H9 (cell line): ENCODE data around the gene HUWE1. TPM values are rescaled to one million over a fixed set of nuclear protein-coding genes. Genes with fewer than 3 reads are reported as not detected.

Experiments
- DNase-seq: peaks from one replicate; pipeline ENCODE4 v3.0.0-alpha.2; 2017
- H2AFZ ChIP-seq: one replicate; pipeline ENCODE4 v1.6.1; 2013; ENCODE audit warnings: mild to moderate bottlenecking, low read length, control low read depth, moderate library complexity
- H2AK5ac ChIP-seq: 2 replicates; pipeline ENCODE4 v1.6.1; 2013; ENCODE audit warnings: low read length, control low read depth, mixed read lengths; ENCODE audit not compliant: insufficient read length
- H2BK120ac ChIP-seq: one replicate; pipeline ENCODE4 v1.6.1; 2013; ENCODE audit warnings: low read depth, mild to moderate bottlenecking, low read length, control low read depth, inconsistent platforms; ENCODE audit not compliant: poor library complexity, severe bottlenecking
- H2BK12ac ChIP-seq: 2 replicates; pipeline ENCODE4 v1.6.1; 2013; ENCODE audit warnings: low read length, control low read depth, mixed read lengths, low read depth; ENCODE audit not compliant: insufficient read length
- H2BK15ac ChIP-seq: 2 replicates; pipeline ENCODE4 v1.6.1; 2013; ENCODE audit warnings: low read depth, low read length, control low read depth
- H2BK20ac ChIP-seq: one replicate; pipeline ENCODE4 v1.6.1; 2013; ENCODE audit warnings: low read depth, mild to moderate bottlenecking, low read length, control low read depth, inconsistent platforms; ENCODE audit not compliant: poor library complexity, severe bottlenecking
- H2BK5ac ChIP-seq: 2 replicates; pipeline ENCODE4 v1.6.1; 2013; ENCODE audit warnings: low read length, control low read depth, mixed read lengths; ENCODE audit not compliant: insufficient read length
- H3K14ac ChIP-seq: 2 replicates; pipeline ENCODE4 v1.6.1; 2013; ENCODE audit warnings: low read length, control low read depth; ENCODE audit not compliant: insufficient read depth
- H3K18ac ChIP-seq: 2 replicates; pipeline ENCODE4 v1.6.1; 2013; ENCODE audit warnings: low read depth, mild to moderate bottlenecking, mixed read lengths, low read length, control low read depth; ENCODE audit not compliant: insufficient read length
- H3K23ac ChIP-seq: 2 replicates; pipeline ENCODE4 v1.6.1; 2013; ENCODE audit warnings: low read length, control low read depth, mixed read lengths, low read depth; ENCODE audit not compliant: insufficient read length
- H3K23me2 ChIP-seq: 2 replicates; pipeline ENCODE4 v1.6.1; 2013; ENCODE audit warnings: low read depth, mild to moderate bottlenecking, mixed read lengths, low read length, control low read depth; ENCODE audit not compliant: insufficient read length, poor library complexity, severe bottlenecking
- H3K27ac ChIP-seq: 2 replicates; pipeline ENCODE4 v1.5.1; 2013; ENCODE audit warnings: low read length, control low read depth, mixed read lengths, low read depth; ENCODE audit not compliant: insufficient read length
- H3K27me3 ChIP-seq: 2 replicates; pipeline ENCODE4 v1.6.1; 2013; ENCODE audit warnings: low read length, control low read depth, inconsistent platforms; ENCODE audit not compliant: insufficient read depth
- H3K4ac ChIP-seq: 2 replicates; pipeline ENCODE4 v1.6.1; 2013; ENCODE audit warnings: low read depth, mild to moderate bottlenecking, control low read depth, inconsistent platforms, low read length, moderate library complexity
- H3K4me1 ChIP-seq: 2 replicates; pipeline ENCODE4 v1.6.1; 2013; ENCODE audit warnings: low read length, control low read depth, inconsistent platforms; ENCODE audit not compliant: insufficient read depth
- H3K4me2 ChIP-seq: 2 replicates; pipeline ENCODE4 v1.6.1; 2013; ENCODE audit warnings: low read length, control low read depth, mixed read lengths; ENCODE audit not compliant: insufficient read length, insufficient read depth
- H3K56ac ChIP-seq: 2 replicates; pipeline ENCODE4 v1.6.1; 2013; ENCODE audit warnings: low read depth, mild to moderate bottlenecking, mixed read lengths, low read length, control low read depth; ENCODE audit not compliant: insufficient read length
- H3K79me1 ChIP-seq: 2 replicates; pipeline ENCODE4 v1.6.1; 2013; ENCODE audit warnings: low read depth, mild to moderate bottlenecking, moderate library complexity, low read length, control low read depth, inconsistent platforms; ENCODE audit not compliant: insufficient read depth, poor library complexity, severe bottlenecking
- H3K79me2 ChIP-seq: 2 replicates; pipeline ENCODE4 v1.6.1; 2013; ENCODE audit warnings: low read length, control low read depth, inconsistent platforms; ENCODE audit not compliant: insufficient read depth
- H3K9ac ChIP-seq: 2 replicates; pipeline ENCODE4 v1.6.1; 2013; ENCODE audit warnings: low read length, control low read depth, mixed read lengths; ENCODE audit not compliant: insufficient read length; ENCODE audit errors: extremely low read depth
- H3K9me3 ChIP-seq: one replicate; pipeline ENCODE4 v1.6.1; 2013; ENCODE audit warnings: low read depth, low read length, inconsistent platforms; ENCODE audit not compliant: control insufficient read depth
- H3T11ph ChIP-seq: one replicate; pipeline ENCODE4 v1.6.1; 2013; ENCODE audit warnings: mild to moderate bottlenecking, low read length, control low read depth, inconsistent platforms
- H4K20me1 ChIP-seq: one replicate; pipeline ENCODE4 v1.6.1; 2013; ENCODE audit not compliant: control insufficient read depth, insufficient read length, insufficient read depth
- H4K5ac ChIP-seq: 2 replicates; pipeline ENCODE4 v1.6.1; 2013; ENCODE audit warnings: low read depth, mild to moderate bottlenecking, mixed read lengths, low read length, control low read depth; ENCODE audit not compliant: insufficient read length
- H4K8ac ChIP-seq: replicated peaks from 2 replicates; pipeline ENCODE4 v1.6.1; 2013; ENCODE audit warnings: low read length, control low read depth, mixed read lengths, low read depth; ENCODE audit not compliant: insufficient read length
- H4K91ac ChIP-seq: 2 replicates; pipeline ENCODE4 v1.6.1; 2013; ENCODE audit warnings: low read depth, mild to moderate bottlenecking, moderate library complexity, mixed read lengths, low read length, control low read depth; ENCODE audit not compliant: insufficient read length
- H3K27ac Mint-ChIP-seq, 3 experiments: 2 replicates in 2 of 3; 3 replicates in 1 of 3; pipeline ENCODE4 v1.8.0; 2020 to 2021; ENCODE audit warnings: mixed read lengths in 3 of 3, mild to moderate bottlenecking in 1 of 3, moderate library complexity in 1 of 3
- H3K27me3 Mint-ChIP-seq: 2 replicates; pipeline ENCODE4 v1.8.0; 2021; ENCODE audit warnings: low read depth, mild to moderate bottlenecking, moderate library complexity, mixed read lengths
- H3K36me3 Mint-ChIP-seq, 3 experiments: 2 replicates in 2 of 3; 3 replicates in 1 of 3; pipeline ENCODE4 v1.8.0; 2020 to 2021; ENCODE audit warnings: low read depth in 3 of 3, mixed read lengths in 3 of 3; ENCODE audit not compliant: insufficient read depth in 1 of 3
- H3K4me1 Mint-ChIP-seq, 2 experiments: 2 replicates each; pipeline ENCODE4 v1.8.0; 2020; ENCODE audit warnings: mixed read lengths in 2 of 2
- H3K4me3 Mint-ChIP-seq, 2 experiments: 2 replicates in 1 of 2; 3 replicates in 1 of 2; pipeline ENCODE4 v1.8.0; 2020 to 2021; ENCODE audit warnings: mild to moderate bottlenecking in 2 of 2, mixed read lengths in 2 of 2, moderate library complexity in 1 of 2
- H3K9me3 Mint-ChIP-seq, 2 experiments: 2 replicates in 1 of 2; 3 replicates in 1 of 2; pipeline ENCODE4 v1.8.0; 2020; ENCODE audit warnings: mild to moderate bottlenecking in 2 of 2, mixed read lengths in 2 of 2, moderate library complexity in 1 of 2
- CTCF ChIP-seq: fragments of 200-600 bp; sonication (generic); conservative IDR thresholded peaks from 3 replicates; pipeline ENCODE4 v1.8.0; 2021; ENCODE audit warnings: antibody characterized with exemption, mild to moderate bottlenecking
- WGBS: extraction: QIAGEN DNeasy Blood & Tissue Kit; methylation state at CpG from one replicate; pipeline ENCODE4 v1.1.7; 2013; ENCODE audit warnings: missing lambda C conversion rate, low lambda C conversion rate, mixed read lengths; ENCODE audit not compliant: insufficient read length; ENCODE audit errors: extremely low coverage; 5-methylcytosine and 5-hydroxymethylcytosine counted together
- total RNA-seq: library from RNA; stranded (reverse); gene quantifications from 2 replicates; pipeline ENCODE4 v1.2.1, GENCODE V29; 2021

HUWE1 gene
- total RNA-seq, 1 experiment from 2014 or later = 230 TPM

GRCh38 chrX:53666171-53666570 lies 20.3 kb downstream of the HUWE1 start:
- Histone ChIP-seq H2AFZ (no peak overlapping the region), H4K8ac (no peak overlapping the region), H3K4me2 (no peak overlapping the region), H3T11ph (no peak overlapping the region), H3K79me1 (peaks cover 3% of the 10 kb centered on the region), H2BK5ac (no peak overlapping the region), H4K20me1 (no peaks in the 10 kb centered on the region), H3K14ac (no peak overlapping the region), H3K18ac (no peak overlapping the region), H3K27me3 (no peaks in the 10 kb centered on the region), H2AK5ac (no peak overlapping the region), H3K4me1 (no peaks in the 10 kb centered on the region), H3K56ac (no peak overlapping the region), H3K9me3 (peaks cover 33% of the 10 kb centered on the region), H3K27ac (no peak overlapping the region), H3K23ac (no peak overlapping the region), H2BK15ac (no peak overlapping the region), H3K79me2 (peaks cover 24% of the 10 kb centered on the region; the same call in 1 of the 2 replicates), H2BK120ac (no peak overlapping the region), H3K4ac (no peak overlapping the region), H4K5ac (no peak overlapping the region), H2BK12ac (no peak overlapping the region), H3K23me2 (no peaks in the 10 kb centered on the region), H3K9ac (no peak overlapping the region), H2BK20ac (no peak overlapping the region), H4K91ac (no peak overlapping the region)
- no peak overlapping the region for H3K27ac Mint-ChIP-seq
- H3K4me3 Mint-ChIP-seq = no peak overlapping the region
- H3K36me3 Mint-ChIP-seq = peaks cover 20 to 52% (median 34%) of the 10 kb centered on the region in 3 experiments
- H3K4me1 Mint-ChIP-seq = no peaks in the 10 kb centered on the region
- no peaks in the 10 kb centered on the region for H3K27me3 Mint-ChIP-seq
- no peak for DNase-seq
- WGBS = no CpG with 5 or more reads among the region's 1 CpG
- no peak for TF ChIP-seq CTCF
- peaks cover 47 to 69% of the 10 kb centered on the region in 2 experiments for H3K9me3 Mint-ChIP-seq
